WTC11 (cell line): ENCODE measurements around the gene TRAPPC4. TPM values are rescaled to one million over a fixed set of nuclear protein-coding genes. Genes with fewer than 3 reads are reported as not detected.
A peak's percentile ranks its signal among the peaks of the same experiment; 100 is the strongest.

Experiments used
- CREB1 ChIP-seq: sonication (generic); formaldehyde crosslinking; IDR thresholded peaks from 2 replicates; pipeline ENCODE4 v1.8.0; 2023; ENCODE audit warnings: mild to moderate bottlenecking, missing genetic modification reagents
- FOXK1 ChIP-seq: sonication (generic); formaldehyde crosslinking; IDR thresholded peaks from 2 replicates; pipeline ENCODE4 v1.8.0; 2022; ENCODE audit warnings: mild to moderate bottlenecking, moderate library complexity, missing genetic modification reagents
- FOXP1 ChIP-seq: sonication (generic); formaldehyde crosslinking; IDR thresholded peaks from 2 replicates; pipeline ENCODE4 v1.8.0; 2022; ENCODE audit warnings: missing genetic modification reagents, mild to moderate bottlenecking, moderate library complexity, borderline replicate concordance
- GABPB1 ChIP-seq: sonication (generic); formaldehyde crosslinking; IDR thresholded peaks from 2 replicates; pipeline ENCODE4 v1.8.1; 2023; ENCODE audit warnings: mild to moderate bottlenecking, missing genetic modification reagents
- JUN ChIP-seq: sonication (generic); formaldehyde crosslinking; IDR thresholded peaks from 2 replicates; pipeline ENCODE4 v1.8.0; 2023; ENCODE audit warnings: mild to moderate bottlenecking, missing genetic modification reagents
- KAT7 ChIP-seq: sonication (generic); formaldehyde crosslinking; IDR thresholded peaks from 2 replicates; pipeline ENCODE4 v1.8.1; 2023; ENCODE audit warnings: missing genetic modification reagents, mild to moderate bottlenecking, borderline replicate concordance
- MXD4 ChIP-seq: fragments of 250-450 bp; sonication (Bioruptor Pico); IDR thresholded peaks from 2 replicates; pipeline ENCODE4 v1.8.0; 2021; ENCODE audit warnings: mild to moderate bottlenecking, moderate library complexity, borderline replicate concordance
- RELA ChIP-seq: sonication (generic); formaldehyde crosslinking; IDR thresholded peaks from 2 replicates; pipeline ENCODE4 v1.8.1; 2022; ENCODE audit warnings: missing genetic modification reagents, mild to moderate bottlenecking, borderline replicate concordance
- SP1 ChIP-seq: sonication (generic); formaldehyde crosslinking; conservative IDR thresholded peaks from 2 replicates; pipeline ENCODE4 v1.8.1; 2022; ENCODE audit warnings: missing genetic modification reagents
- TP53 ChIP-seq: sonication (generic); formaldehyde crosslinking; IDR thresholded peaks from 2 replicates; pipeline ENCODE4 v1.8.1; 2023; ENCODE audit warnings: mild to moderate bottlenecking, missing genetic modification reagents
- ZBTB21 ChIP-seq: sonication (generic); formaldehyde crosslinking; IDR thresholded peaks from 2 replicates; pipeline ENCODE4 v1.8.1; 2023; ENCODE audit warnings: mild to moderate bottlenecking, missing genetic modification reagents, borderline replicate concordance
- ZNF138 ChIP-seq: sonication (generic); formaldehyde crosslinking; conservative IDR thresholded peaks from 2 replicates; pipeline ENCODE4 v1.8.1; 2022; ENCODE audit warnings: mild to moderate bottlenecking, moderate library complexity, missing genetic modification reagents
- ZNF219 ChIP-seq: sonication (generic); formaldehyde crosslinking; IDR thresholded peaks from 2 replicates; pipeline ENCODE4 v1.8.0; 2023; ENCODE audit warnings: missing genetic modification reagents, mild to moderate bottlenecking, borderline replicate concordance
- ZNF396 ChIP-seq: fragments of 250-450 bp; sonication (Bioruptor Pico); IDR thresholded peaks from 2 replicates; pipeline ENCODE4 v1.8.0; 2021; ENCODE audit warnings: mild to moderate bottlenecking, moderate library complexity, borderline replicate concordance
- ZNF416 ChIP-seq: fragments of 250-450 bp; sonication (Bioruptor Pico); IDR thresholded peaks from 2 replicates; pipeline ENCODE4 v1.9.0; 2021; ENCODE audit warnings: mild to moderate bottlenecking, inconsistent platforms
- ZNF671 ChIP-seq: fragments of 250-450 bp; sonication (Bioruptor Pico); IDR thresholded peaks from 2 replicates; pipeline ENCODE4 v1.8.0; 2021; ENCODE audit warnings: mild to moderate bottlenecking
- total RNA-seq: library from RNA; stranded (reverse); gene quantifications from 3 replicates; pipeline ENCODE4 v1.2.3, GENCODE V29; 2021
- TF ChIP-seq, protein P1 (sequence below): sonication (generic); formaldehyde crosslinking; IDR thresholded peaks from 2 replicates; pipeline ENCODE4 v1.8.0; 2022; ENCODE audit warnings: mild to moderate bottlenecking, missing genetic modification reagents
- TF ChIP-seq, protein P2 (sequence below): sonication (generic); formaldehyde crosslinking; IDR thresholded peaks from 2 replicates; pipeline ENCODE4 v1.8.0; 2022; ENCODE audit warnings: mild to moderate bottlenecking, missing genetic modification reagents
- TF ChIP-seq, protein P3 (sequence below): sonication (generic); formaldehyde crosslinking; IDR thresholded peaks from 2 replicates; pipeline ENCODE4 v1.8.0; 2023; ENCODE audit warnings: mild to moderate bottlenecking, missing genetic modification reagents
- TF ChIP-seq, protein P4 (sequence below): sonication (generic); formaldehyde crosslinking; IDR thresholded peaks from 2 replicates; pipeline ENCODE4 v1.8.0; 2023; ENCODE audit warnings: missing genetic modification reagents, mild to moderate bottlenecking, borderline replicate concordance
- TF ChIP-seq, protein P5 (sequence below): sonication (generic); formaldehyde crosslinking; IDR thresholded peaks from 2 replicates; pipeline ENCODE4 v1.8.0; 2022; ENCODE audit warnings: mild to moderate bottlenecking, missing genetic modification reagents
- TF ChIP-seq, protein P6 (sequence below): sonication (generic); formaldehyde crosslinking; IDR thresholded peaks from 2 replicates; pipeline ENCODE4 v1.8.1; 2022; ENCODE audit warnings: mild to moderate bottlenecking, moderate library complexity, missing genetic modification reagents
- TF ChIP-seq, protein P7 (sequence below): sonication (generic); formaldehyde crosslinking; IDR thresholded peaks from 2 replicates; pipeline ENCODE4 v1.8.1; 2023; ENCODE audit warnings: mild to moderate bottlenecking, moderate library complexity, missing genetic modification reagents

The TRAPPC4 gene
- total RNA-seq, 1 experiment from 2014 or later, result 75.7 TPM

DNA sequence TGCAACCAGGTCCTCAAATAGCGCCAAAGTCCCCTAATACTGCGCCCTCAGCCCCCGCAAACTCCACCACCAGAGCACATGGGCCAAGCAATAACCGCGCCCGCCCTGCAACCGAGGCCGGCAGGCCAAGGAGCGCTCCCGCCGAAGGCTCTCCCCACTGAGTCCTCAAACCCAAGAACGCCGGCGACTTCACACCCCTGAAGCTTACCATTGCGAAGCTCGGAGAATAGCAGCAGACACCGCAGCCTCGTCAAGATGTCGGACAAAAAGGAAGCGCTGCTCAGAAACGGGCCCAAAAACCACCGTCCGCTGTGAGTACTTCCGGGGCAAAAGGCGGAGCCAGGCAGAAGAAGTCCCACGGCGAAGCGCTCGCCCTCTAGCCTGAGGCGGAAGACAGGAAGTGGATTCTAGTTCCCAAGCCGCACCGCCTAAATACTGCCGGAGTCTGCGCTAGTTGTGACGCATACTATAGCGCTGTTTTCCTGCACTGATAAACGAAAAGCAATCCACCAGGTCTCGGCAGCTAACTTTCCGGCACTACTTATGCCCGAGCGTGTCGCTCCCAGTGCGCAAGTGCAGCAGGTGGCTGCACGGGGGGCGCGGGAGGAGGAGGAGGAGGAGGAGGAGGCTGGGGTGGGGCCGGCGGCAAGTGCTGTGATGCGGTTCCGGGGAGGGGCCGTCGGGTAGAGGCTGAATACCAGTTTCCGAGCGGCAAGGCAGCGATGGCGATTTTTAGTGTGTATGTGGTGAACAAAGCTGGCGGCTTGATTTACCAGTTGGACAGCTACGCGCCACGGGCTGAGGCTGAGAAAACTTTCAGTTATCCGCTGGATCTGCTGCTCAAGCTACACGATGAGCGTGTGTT lies at the start of gene TRAPPC4, which contains the start of gene RPS25 (continued):
- TF ChIP-seq, protein P1, sequence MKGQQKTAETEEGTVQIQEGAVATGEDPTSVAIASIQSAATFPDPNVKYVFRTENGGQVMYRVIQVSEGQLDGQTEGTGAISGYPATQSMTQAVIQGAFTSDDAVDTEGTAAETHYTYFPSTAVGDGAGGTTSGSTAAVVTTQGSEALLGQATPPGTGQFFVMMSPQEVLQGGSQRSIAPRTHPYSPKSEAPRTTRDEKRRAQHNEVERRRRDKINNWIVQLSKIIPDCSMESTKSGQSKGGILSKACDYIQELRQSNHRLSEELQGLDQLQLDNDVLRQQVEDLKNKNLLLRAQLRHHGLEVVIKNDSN (CRISPR knock-in tag), result peak; percentile 53
- TF ChIP-seq CREB1 (no peak), KAT7 (CRISPR knock-in tag) (peak; percentile 53; the same call in 1 of the 2 replicates), SP1 (CRISPR knock-in tag) (peak; percentile 92), FOXP1 (peak; percentile 65; the same call in 1 of the 2 replicates), ZNF396 (CRISPR knock-in tag) (no peak), FOXK1 (CRISPR knock-in tag) (0 out of 2 replicates have a peak, but pooled peaks have one; percentile 58), ZNF138 (0 out of 2 replicates have a peak, but pooled peaks have one; percentile 9), GABPB1 (peak; percentile 84), JUN (CRISPR knock-in tag) (0 out of 2 replicates have a peak, but pooled peaks have one; percentile 65), ZNF671 (no peak), ZNF219 (CRISPR knock-in tag) (no peak; the same call in 1 of the 2 replicates), ZBTB21 (CRISPR knock-in tag) (peak; percentile 25), ZNF416 (CRISPR knock-in tag) (no peak), RELA (0 out of 2 replicates have a peak, but pooled peaks have one; percentile 36), TP53 (CRISPR knock-in tag) (0 out of 2 replicates have a peak, but pooled peaks have one; percentile 54), MXD4 (no peak)
- TF ChIP-seq, protein P2, sequence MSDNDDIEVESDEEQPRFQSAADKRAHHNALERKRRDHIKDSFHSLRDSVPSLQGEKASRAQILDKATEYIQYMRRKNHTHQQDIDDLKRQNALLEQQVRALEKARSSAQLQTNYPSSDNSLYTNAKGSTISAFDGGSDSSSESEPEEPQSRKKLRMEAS (CRISPR knock-in tag), result peak; percentile 90
- TF ChIP-seq, protein P3, sequence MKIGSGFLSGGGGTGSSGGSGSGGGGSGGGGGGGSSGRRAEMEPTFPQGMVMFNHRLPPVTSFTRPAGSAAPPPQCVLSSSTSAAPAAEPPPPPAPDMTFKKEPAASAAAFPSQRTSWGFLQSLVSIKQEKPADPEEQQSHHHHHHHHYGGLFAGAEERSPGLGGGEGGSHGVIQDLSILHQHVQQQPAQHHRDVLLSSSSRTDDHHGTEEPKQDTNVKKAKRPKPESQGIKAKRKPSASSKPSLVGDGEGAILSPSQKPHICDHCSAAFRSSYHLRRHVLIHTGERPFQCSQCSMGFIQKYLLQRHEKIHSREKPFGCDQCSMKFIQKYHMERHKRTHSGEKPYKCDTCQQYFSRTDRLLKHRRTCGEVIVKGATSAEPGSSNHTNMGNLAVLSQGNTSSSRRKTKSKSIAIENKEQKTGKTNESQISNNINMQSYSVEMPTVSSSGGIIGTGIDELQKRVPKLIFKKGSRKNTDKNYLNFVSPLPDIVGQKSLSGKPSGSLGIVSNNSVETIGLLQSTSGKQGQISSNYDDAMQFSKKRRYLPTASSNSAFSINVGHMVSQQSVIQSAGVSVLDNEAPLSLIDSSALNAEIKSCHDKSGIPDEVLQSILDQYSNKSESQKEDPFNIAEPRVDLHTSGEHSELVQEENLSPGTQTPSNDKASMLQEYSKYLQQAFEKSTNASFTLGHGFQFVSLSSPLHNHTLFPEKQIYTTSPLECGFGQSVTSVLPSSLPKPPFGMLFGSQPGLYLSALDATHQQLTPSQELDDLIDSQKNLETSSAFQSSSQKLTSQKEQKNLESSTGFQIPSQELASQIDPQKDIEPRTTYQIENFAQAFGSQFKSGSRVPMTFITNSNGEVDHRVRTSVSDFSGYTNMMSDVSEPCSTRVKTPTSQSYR, result 0 out of 2 replicates have a peak, but pooled peaks have one; percentile 76
- TF ChIP-seq, protein P4, sequence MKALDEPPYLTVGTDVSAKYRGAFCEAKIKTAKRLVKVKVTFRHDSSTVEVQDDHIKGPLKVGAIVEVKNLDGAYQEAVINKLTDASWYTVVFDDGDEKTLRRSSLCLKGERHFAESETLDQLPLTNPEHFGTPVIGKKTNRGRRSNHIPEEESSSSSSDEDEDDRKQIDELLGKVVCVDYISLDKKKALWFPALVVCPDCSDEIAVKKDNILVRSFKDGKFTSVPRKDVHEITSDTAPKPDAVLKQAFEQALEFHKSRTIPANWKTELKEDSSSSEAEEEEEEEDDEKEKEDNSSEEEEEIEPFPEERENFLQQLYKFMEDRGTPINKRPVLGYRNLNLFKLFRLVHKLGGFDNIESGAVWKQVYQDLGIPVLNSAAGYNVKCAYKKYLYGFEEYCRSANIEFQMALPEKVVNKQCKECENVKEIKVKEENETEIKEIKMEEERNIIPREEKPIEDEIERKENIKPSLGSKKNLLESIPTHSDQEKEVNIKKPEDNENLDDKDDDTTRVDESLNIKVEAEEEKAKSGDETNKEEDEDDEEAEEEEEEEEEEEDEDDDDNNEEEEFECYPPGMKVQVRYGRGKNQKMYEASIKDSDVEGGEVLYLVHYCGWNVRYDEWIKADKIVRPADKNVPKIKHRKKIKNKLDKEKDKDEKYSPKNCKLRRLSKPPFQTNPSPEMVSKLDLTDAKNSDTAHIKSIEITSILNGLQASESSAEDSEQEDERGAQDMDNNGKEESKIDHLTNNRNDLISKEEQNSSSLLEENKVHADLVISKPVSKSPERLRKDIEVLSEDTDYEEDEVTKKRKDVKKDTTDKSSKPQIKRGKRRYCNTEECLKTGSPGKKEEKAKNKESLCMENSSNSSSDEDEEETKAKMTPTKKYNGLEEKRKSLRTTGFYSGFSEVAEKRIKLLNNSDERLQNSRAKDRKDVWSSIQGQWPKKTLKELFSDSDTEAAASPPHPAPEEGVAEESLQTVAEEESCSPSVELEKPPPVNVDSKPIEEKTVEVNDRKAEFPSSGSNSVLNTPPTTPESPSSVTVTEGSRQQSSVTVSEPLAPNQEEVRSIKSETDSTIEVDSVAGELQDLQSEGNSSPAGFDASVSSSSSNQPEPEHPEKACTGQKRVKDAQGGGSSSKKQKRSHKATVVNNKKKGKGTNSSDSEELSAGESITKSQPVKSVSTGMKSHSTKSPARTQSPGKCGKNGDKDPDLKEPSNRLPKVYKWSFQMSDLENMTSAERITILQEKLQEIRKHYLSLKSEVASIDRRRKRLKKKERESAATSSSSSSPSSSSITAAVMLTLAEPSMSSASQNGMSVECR (CRISPR knock-in tag), result no peak
- TF ChIP-seq, protein P5, sequence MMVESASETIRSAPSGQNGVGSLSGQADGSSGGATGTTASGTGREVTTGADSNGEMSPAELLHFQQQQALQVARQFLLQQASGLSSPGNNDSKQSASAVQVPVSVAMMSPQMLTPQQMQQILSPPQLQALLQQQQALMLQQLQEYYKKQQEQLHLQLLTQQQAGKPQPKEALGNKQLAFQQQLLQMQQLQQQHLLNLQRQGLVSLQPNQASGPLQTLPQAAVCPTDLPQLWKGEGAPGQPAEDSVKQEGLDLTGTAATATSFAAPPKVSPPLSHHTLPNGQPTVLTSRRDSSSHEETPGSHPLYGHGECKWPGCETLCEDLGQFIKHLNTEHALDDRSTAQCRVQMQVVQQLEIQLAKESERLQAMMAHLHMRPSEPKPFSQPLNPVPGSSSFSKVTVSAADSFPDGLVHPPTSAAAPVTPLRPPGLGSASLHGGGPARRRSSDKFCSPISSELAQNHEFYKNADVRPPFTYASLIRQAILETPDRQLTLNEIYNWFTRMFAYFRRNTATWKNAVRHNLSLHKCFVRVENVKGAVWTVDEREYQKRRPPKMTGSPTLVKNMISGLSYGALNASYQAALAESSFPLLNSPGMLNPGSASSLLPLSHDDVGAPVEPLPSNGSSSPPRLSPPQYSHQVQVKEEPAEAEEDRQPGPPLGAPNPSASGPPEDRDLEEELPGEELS, result peak; percentile 38; the same call in 1 of the 2 replicates
- TF ChIP-seq, protein P6, sequence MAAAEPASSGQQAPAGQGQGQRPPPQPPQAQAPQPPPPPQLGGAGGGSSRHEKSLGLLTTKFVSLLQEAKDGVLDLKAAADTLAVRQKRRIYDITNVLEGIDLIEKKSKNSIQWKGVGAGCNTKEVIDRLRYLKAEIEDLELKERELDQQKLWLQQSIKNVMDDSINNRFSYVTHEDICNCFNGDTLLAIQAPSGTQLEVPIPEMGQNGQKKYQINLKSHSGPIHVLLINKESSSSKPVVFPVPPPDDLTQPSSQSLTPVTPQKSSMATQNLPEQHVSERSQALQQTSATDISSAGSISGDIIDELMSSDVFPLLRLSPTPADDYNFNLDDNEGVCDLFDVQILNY, result no peak; the same call in 1 of the 2 replicates
- TF ChIP-seq, protein P7, sequence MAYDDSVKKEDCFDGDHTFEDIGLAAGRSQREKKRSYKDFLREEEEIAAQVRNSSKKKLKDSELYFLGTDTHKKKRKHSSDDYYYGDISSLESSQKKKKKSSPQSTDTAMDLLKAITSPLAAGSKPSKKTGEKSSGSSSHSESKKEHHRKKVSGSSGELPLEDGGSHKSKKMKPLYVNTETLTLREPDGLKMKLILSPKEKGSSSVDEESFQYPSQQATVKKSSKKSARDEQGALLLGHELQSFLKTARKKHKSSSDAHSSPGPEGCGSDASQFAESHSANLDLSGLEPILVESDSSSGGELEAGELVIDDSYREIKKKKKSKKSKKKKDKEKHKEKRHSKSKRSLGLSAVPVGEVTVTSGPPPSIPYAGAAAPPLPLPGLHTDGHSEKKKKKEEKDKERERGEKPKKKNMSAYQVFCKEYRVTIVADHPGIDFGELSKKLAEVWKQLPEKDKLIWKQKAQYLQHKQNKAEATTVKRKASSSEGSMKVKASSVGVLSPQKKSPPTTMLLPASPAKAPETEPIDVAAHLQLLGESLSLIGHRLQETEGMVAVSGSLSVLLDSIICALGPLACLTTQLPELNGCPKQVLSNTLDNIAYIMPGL, result no peak; the same call in 1 of the 2 replicates
